ENCODE results near the gene GIMAP8.
"Not testable (repeated sequence)": the region's sequence is repeated elsewhere in the genome, so short reads cannot be mapped to it uniquely, and the experiment has no call there.

The GIMAP8 gene

GRCh38 chr7:150479023-150479716 lies 28.7 kb downstream of the GIMAP8 start:
- H3K27me3 ChIP-seq (ENCODE audit: control insufficient read depth in 5 of 5, insufficient read depth in 4 of 5, low read length in 5 of 5), result no peaks in the 10 kb centered on the region
- no peak overlapping the region for H3K4me3 ChIP-seq (ENCODE audit: low read depth in 1 of 5, low read length in 5 of 5)
- H3K4me1 ChIP-seq (ENCODE audit: control insufficient read depth in 5 of 5, insufficient read depth in 5 of 5, low read length in 5 of 5), result peaks cover 0 to 78% (median 14%) of the 10 kb centered on the region in 5 donors
- H3K27ac ChIP-seq (ENCODE audit: low read depth, low read length), result peak overlapping the region; percentile 68
- H3K9ac ChIP-seq (ENCODE audit: low read length in 5 of 5), result no peak overlapping the region
- peaks cover 0 to 25% (median 16%) of the 10 kb centered on the region in 5 donors for H3K36me3 ChIP-seq (ENCODE audit: control insufficient read depth in 5 of 5, insufficient read depth in 5 of 5, low read length in 5 of 5)
- no peaks in the 10 kb centered on the region for H3K9me3 ChIP-seq (ENCODE audit: control insufficient read depth in 5 of 5, low read length in 5 of 5)

DNA sequence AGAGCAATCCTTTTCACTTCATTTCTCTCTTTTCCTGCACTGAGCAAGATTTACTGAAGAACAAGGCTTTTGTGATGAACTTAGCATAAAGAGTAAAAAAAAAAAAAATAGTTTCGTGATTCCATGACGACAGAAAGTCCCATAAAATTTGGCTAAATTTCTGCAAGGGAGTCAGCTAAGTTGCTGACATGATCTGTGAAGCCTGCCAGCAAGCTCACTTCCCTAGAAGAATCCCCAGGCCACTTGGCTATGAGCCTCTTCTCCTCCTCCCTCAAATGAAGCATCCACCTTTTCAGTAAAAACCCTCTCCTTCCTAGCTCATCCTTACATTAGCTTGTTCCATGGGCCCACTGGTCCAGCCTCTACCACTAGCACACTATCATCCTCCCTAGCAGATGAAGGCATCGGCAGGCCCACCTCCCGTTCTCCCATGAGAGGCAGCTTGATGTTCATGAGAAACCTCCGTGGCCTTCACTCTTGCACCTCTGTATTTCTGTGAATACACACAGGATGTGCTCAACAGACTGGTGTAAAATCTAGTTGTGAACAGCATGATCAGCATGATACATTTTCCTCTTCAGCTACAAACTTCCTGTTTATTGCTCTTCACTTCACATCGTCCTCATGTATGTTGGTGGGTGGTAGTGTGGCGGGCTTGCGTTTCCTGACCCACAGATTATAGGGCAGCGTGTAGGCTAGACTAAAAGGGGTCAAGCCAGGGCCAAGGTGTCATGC lies 30.9 kb downstream of the GIMAP8 start:
- no peak overlapping the region for H3K9ac ChIP-seq (ENCODE audit: low read length in 5 of 5)
- H3K27ac ChIP-seq (ENCODE audit: low read depth, low read length), result peak overlapping the region; percentile 45
- H3K36me3 ChIP-seq (ENCODE audit: control insufficient read depth in 5 of 5, insufficient read depth in 5 of 5, low read length in 5 of 5), result peaks cover 0 to 17% (median 13%) of the 10 kb centered on the region in 5 donors
- no peak overlapping the region for H3K4me3 ChIP-seq (ENCODE audit: low read depth in 1 of 5, low read length in 5 of 5)
- H3K4me1 ChIP-seq (ENCODE audit: control insufficient read depth in 5 of 5, insufficient read depth in 5 of 5, low read length in 5 of 5), result peaks cover 0 to 67% (median 14%) of the 10 kb centered on the region in 5 donors
- no peaks in the 10 kb centered on the region for H3K27me3 ChIP-seq (ENCODE audit: control insufficient read depth in 5 of 5, insufficient read depth in 4 of 5, low read length in 5 of 5)
- H3K9me3 ChIP-seq (ENCODE audit: control insufficient read depth in 5 of 5, low read length in 5 of 5), result no peaks in the 10 kb centered on the region

- Histone ChIP-seq H3K27me3 (ENCODE audit: control insufficient read depth in 5 of 5, insufficient read depth in 4 of 5, low read length in 5 of 5) (no peaks in the 10 kb centered on the region), H3K4me3 (ENCODE audit: low read depth in 1 of 5, low read length in 5 of 5) (no peak overlapping the region), H3K36me3 (ENCODE audit: control insufficient read depth in 5 of 5, insufficient read depth in 5 of 5, low read length in 5 of 5) (peaks cover 0 to 13% (median 8%) of the 10 kb centered on the region in 5 donors), H3K4me1 (ENCODE audit: control insufficient read depth in 5 of 5, insufficient read depth in 5 of 5, low read length in 5 of 5) (peaks cover 0 to 61% (median 14%) of the 10 kb centered on the region in 5 donors), H3K9me3 (ENCODE audit: control insufficient read depth in 5 of 5, low read length in 5 of 5) (no peaks in the 10 kb centered on the region), H3K9ac (ENCODE audit: low read length in 5 of 5) (no peak overlapping the region), H3K27ac (ENCODE audit: low read depth, low read length) (peak overlapping the region; percentile 45)
These were observed 31.5 kb downstream of the GIMAP8 start for GRCh38 chr7:150481922-150482321.

- not testable (repeated sequence) for H3K36me3 ChIP-seq (ENCODE audit: control insufficient read depth in 5 of 5, insufficient read depth in 5 of 5, low read length in 5 of 5); H3K27me3 ChIP-seq (ENCODE audit: control insufficient read depth in 5 of 5, insufficient read depth in 4 of 5, low read length in 5 of 5); H3K9me3 ChIP-seq (ENCODE audit: control insufficient read depth in 5 of 5, low read length in 5 of 5)
- Histone ChIP-seq H3K9ac (ENCODE audit: low read length in 5 of 5) (peak overlapping the region in 1 of 5 donors; percentile 15), H3K4me1 (ENCODE audit: control insufficient read depth in 5 of 5, insufficient read depth in 5 of 5, low read length in 5 of 5) (peaks cover 0 to 45% (median 14%) of the 10 kb centered on the region in 5 donors), H3K27ac (ENCODE audit: low read depth, low read length) (peak overlapping the region; percentile 65), H3K4me3 (ENCODE audit: low read depth in 1 of 5, low read length in 5 of 5) (peak overlapping the region in 1 of 5 donors; percentile 7)
These were observed 33.1 kb downstream of the GIMAP8 start for GRCh38 chr7:150483514-150483913.

DNA sequence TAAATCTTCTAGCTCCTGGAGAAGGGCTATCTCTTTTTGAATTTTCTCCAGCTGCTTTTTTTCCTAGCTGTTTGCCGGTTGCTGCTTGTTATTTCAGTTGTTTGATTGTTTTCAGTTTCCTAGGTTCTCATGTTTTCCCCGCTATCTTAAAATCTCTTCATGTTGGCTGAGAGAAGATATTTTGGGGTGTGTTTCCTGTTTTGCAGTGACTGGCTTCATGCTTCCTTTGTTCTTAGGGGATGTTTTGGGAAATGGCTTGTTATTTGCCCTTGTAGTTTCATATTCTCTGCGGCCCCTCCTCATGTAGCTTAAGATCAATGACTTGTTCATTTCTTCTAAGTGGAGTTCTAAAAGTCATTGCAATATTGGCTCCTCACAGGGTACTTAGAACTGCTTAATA lies 33.6 kb downstream of the GIMAP8 start:
- Histone ChIP-seq H3K4me1 (ENCODE audit: control insufficient read depth in 5 of 5, insufficient read depth in 5 of 5, low read length in 5 of 5) (peaks cover 0 to 42% (median 14%) of the 10 kb centered on the region in 5 donors), H3K4me3 (ENCODE audit: low read depth in 1 of 5, low read length in 5 of 5) (peak overlapping the region in 1 of 5 donors; percentile 7), H3K27ac (ENCODE audit: low read depth, low read length) (peak overlapping the region; percentile 65)
- H3K27me3 ChIP-seq (ENCODE audit: control insufficient read depth in 5 of 5, insufficient read depth in 4 of 5, low read length in 5 of 5); H3K9me3 ChIP-seq (ENCODE audit: control insufficient read depth in 5 of 5, low read length in 5 of 5); H3K36me3 ChIP-seq (ENCODE audit: control insufficient read depth in 5 of 5, insufficient read depth in 5 of 5, low read length in 5 of 5); H3K9ac ChIP-seq (ENCODE audit: low read length in 5 of 5): not testable (repeated sequence)

GRCh38 chr7:150487625-150488024 lies 37.2 kb downstream of the GIMAP8 start:
- no peaks in the 10 kb centered on the region for H3K27me3 ChIP-seq (ENCODE audit: control insufficient read depth in 5 of 5, insufficient read depth in 4 of 5, low read length in 5 of 5)
- peaks cover 0 to 3% (median 0%) of the 10 kb centered on the region in 5 donors for H3K9me3 ChIP-seq (ENCODE audit: control insufficient read depth in 5 of 5, low read length in 5 of 5)
- no peak overlapping the region for H3K4me3 ChIP-seq (ENCODE audit: low read depth in 1 of 5, low read length in 5 of 5)
- no peaks in the 10 kb centered on the region for H3K36me3 ChIP-seq (ENCODE audit: control insufficient read depth in 5 of 5, insufficient read depth in 5 of 5, low read length in 5 of 5)
- no peak overlapping the region for H3K9ac ChIP-seq (ENCODE audit: low read length in 5 of 5)
- H3K27ac ChIP-seq (ENCODE audit: low read depth, low read length), result no peak overlapping the region
- H3K4me1 ChIP-seq (ENCODE audit: control insufficient read depth in 5 of 5, insufficient read depth in 5 of 5, low read length in 5 of 5), result peaks cover 0 to 10% (median 5%) of the 10 kb centered on the region in 5 donors

- peaks cover 0 to 4% (median 0%) of the 10 kb centered on the region in 5 donors for H3K4me1 ChIP-seq (ENCODE audit: control insufficient read depth in 5 of 5, insufficient read depth in 5 of 5, low read length in 5 of 5)
- H3K9ac ChIP-seq (ENCODE audit: low read length in 5 of 5), result no peak overlapping the region
- no peak overlapping the region for H3K27ac ChIP-seq (ENCODE audit: low read depth, low read length)
- no peaks in the 10 kb centered on the region for H3K36me3 ChIP-seq (ENCODE audit: control insufficient read depth in 5 of 5, insufficient read depth in 5 of 5, low read length in 5 of 5)
- H3K9me3 ChIP-seq (ENCODE audit: control insufficient read depth in 5 of 5, low read length in 5 of 5), result peaks cover 0 to 3% (median 0%) of the 10 kb centered on the region in 5 donors
- H3K4me3 ChIP-seq (ENCODE audit: low read depth in 1 of 5, low read length in 5 of 5), result no peak overlapping the region
- no peaks in the 10 kb centered on the region for H3K27me3 ChIP-seq (ENCODE audit: control insufficient read depth in 5 of 5, insufficient read depth in 4 of 5, low read length in 5 of 5)
These were observed 39.4 kb downstream of the GIMAP8 start for GRCh38 chr7:150489782-150490181.

DNA sequence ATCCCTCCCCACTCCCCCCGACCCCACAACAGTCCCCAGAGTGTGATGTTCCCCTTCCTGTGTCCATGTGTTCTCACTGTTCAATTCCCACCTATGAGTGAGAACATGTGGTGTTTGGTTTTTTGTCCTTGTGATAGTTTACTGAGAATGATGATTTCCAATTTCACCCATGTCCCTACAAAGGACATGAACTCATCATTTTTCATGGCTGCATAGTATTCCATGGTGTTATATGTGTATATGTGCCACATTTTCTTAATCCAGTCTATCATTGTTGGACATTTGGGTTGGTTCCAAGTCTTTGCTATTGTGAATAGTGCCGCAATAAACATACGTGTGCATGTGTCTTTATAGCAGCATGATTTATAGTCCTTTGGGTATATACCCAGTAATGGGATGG lies 43.0 kb downstream of the GIMAP8 start:
- H3K9me3 ChIP-seq (ENCODE audit: control insufficient read depth in 5 of 5, low read length in 5 of 5); H3K9ac ChIP-seq (ENCODE audit: low read length in 5 of 5); H3K36me3 ChIP-seq (ENCODE audit: control insufficient read depth in 5 of 5, insufficient read depth in 5 of 5, low read length in 5 of 5); H3K27ac ChIP-seq (ENCODE audit: low read depth, low read length); H3K4me3 ChIP-seq (ENCODE audit: low read depth in 1 of 5, low read length in 5 of 5); H3K4me1 ChIP-seq (ENCODE audit: control insufficient read depth in 5 of 5, insufficient read depth in 5 of 5, low read length in 5 of 5); H3K27me3 ChIP-seq (ENCODE audit: control insufficient read depth in 5 of 5, insufficient read depth in 4 of 5, low read length in 5 of 5): not testable (repeated sequence)

DNA sequence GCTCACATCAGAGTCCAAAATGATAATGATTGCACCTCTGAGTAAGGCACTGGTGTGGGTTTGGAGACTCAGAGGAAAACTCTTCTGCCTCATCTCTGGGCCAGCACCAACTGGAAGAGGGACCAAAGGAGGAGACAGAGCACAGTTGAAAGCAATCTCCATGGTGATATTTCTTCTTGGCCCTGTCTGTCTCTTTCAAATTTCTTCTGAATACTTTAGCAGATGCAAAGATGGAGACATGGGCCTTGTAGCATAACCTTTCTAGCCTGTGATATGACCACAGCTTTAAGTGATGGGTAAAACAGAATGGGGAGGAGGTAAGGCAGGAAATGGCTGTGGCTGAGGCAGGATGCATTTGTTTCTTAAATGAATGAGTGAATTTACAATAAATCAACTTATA lies 52.1 kb downstream of the GIMAP8 start:
- peaks cover 0 to 8% (median 0%) of the 10 kb centered on the region in 5 donors for H3K4me1 ChIP-seq (ENCODE audit: control insufficient read depth in 5 of 5, insufficient read depth in 5 of 5, low read length in 5 of 5)
- H3K36me3 ChIP-seq (ENCODE audit: control insufficient read depth in 5 of 5, insufficient read depth in 5 of 5, low read length in 5 of 5), result no peaks in the 10 kb centered on the region
- H3K27me3 ChIP-seq (ENCODE audit: control insufficient read depth in 5 of 5, insufficient read depth in 4 of 5, low read length in 5 of 5), result no peaks in the 10 kb centered on the region
- H3K9ac ChIP-seq (ENCODE audit: low read length in 5 of 5), result no peak overlapping the region
- no peak overlapping the region for H3K4me3 ChIP-seq (ENCODE audit: low read depth in 1 of 5, low read length in 5 of 5)
- H3K9me3 ChIP-seq (ENCODE audit: control insufficient read depth in 5 of 5, low read length in 5 of 5), result peaks cover 0 to 2% (median 0%) of the 10 kb centered on the region in 5 donors
- H3K27ac ChIP-seq (ENCODE audit: low read depth, low read length), result no peak overlapping the region

DNA sequence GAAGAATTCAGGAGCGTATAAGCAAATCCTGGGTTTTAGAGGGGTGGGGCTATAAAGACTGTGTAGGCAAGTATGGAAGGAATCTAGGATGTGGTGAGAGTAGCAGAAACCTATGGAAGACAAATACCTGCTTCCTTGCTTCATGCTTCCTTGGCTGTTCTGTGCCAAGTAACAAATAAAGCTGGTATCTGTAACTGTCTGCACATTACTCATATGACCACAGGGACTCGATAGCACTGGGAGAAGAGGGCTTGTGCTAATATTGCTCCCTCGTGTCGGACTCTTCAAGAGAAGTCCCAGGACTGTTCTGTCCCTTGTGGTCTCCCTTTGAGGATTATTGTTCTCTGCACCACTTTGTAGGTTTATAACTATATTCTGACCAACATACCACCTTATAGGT lies 52.7 kb downstream of the GIMAP8 start:
- Histone ChIP-seq H3K9me3 (ENCODE audit: control insufficient read depth in 5 of 5, low read length in 5 of 5) (peaks cover 0 to 2% (median 0%) of the 10 kb centered on the region in 5 donors), H3K27ac (ENCODE audit: low read depth, low read length) (no peak overlapping the region), H3K27me3 (ENCODE audit: control insufficient read depth in 5 of 5, insufficient read depth in 4 of 5, low read length in 5 of 5) (no peaks in the 10 kb centered on the region), H3K4me1 (ENCODE audit: control insufficient read depth in 5 of 5, insufficient read depth in 5 of 5, low read length in 5 of 5) (peaks cover 0 to 8% (median 0%) of the 10 kb centered on the region in 5 donors), H3K4me3 (ENCODE audit: low read depth in 1 of 5, low read length in 5 of 5) (no peak overlapping the region), H3K9ac (ENCODE audit: low read length in 5 of 5) (no peak overlapping the region), H3K36me3 (ENCODE audit: control insufficient read depth in 5 of 5, insufficient read depth in 5 of 5, low read length in 5 of 5) (no peaks in the 10 kb centered on the region)

Data from subcutaneous abdominal adipose tissue (tissue), 5 donors.